HG03135 (cell line): Measurements from ENCODE around the gene UBE2G1.
A peak's percentile ranks its signal among the peaks of the same experiment; 100 is the strongest.
"Not testable (repeated sequence)": the region's sequence is repeated elsewhere in the genome, so short reads cannot be mapped to it uniquely, and the experiment has no call there.

ENCODE experiments used
- ATAC-seq: cut with Tn5 transposase; IDR thresholded peaks from one replicate; pipeline ENCODE4 v1.9.1; 2021; ENCODE audit warnings: mild to moderate bottlenecking, moderate library complexity; ENCODE audit not compliant: unreplicated experiment

UBE2G1 gene

GRCh38 chr17:4366327-4367063, at the start of gene UBE2G1:
Gene UBE2G1 (minus strand): TSS chr17:4366675. CDS start chr17:4366316, 359 bp downstream.
- peak; percentile 63 for ATAC-seq

GRCh38 chr17:4412933-4413831, 46.7 kb upstream of the UBE2G1 start:
- peak; percentile 73 for ATAC-seq

- ATAC-seq = no peak
These were observed 44.7 kb upstream of the UBE2G1 start for GRCh38 chr17:4411201-4411600.

- ATAC-seq = no peak
These were observed 43.2 kb upstream of the UBE2G1 start for GRCh38 chr17:4409659-4410058.

- ATAC-seq = no peak
These were observed 41.4 kb upstream of the UBE2G1 start for GRCh38 chr17:4407851-4408250.

- ATAC-seq = no peak
These were observed 40.7 kb upstream of the UBE2G1 start for GRCh38 chr17:4407216-4407615.

- ATAC-seq = no peak
These were observed 39.9 kb upstream of the UBE2G1 start for GRCh38 chr17:4406386-4406785.

GRCh38 chr17:4405699-4406098, 39.2 kb upstream of the UBE2G1 start:
- ATAC-seq = no peak

- ATAC-seq = no peak
These were observed 38.7 kb upstream of the UBE2G1 start for GRCh38 chr17:4405038-4405669.

GRCh38 chr17:4397840-4398239, 31.4 kb upstream of the UBE2G1 start:
- no peak for ATAC-seq

GRCh38 chr17:4395111-4395478, 28.6 kb upstream of the UBE2G1 start:
- no peak for ATAC-seq

GRCh38 chr17:4394208-4395110, 28.0 kb upstream of the UBE2G1 start:
- ATAC-seq = no peak

- no peak for ATAC-seq
These were observed 27.3 kb upstream of the UBE2G1 start for GRCh38 chr17:4393806-4394205.

GRCh38 chr17:4389079-4389478, 22.6 kb upstream of the UBE2G1 start:
- no peak for ATAC-seq

GRCh38 chr17:4387137-4387536, 20.7 kb upstream of the UBE2G1 start:
- ATAC-seq = no peak

- ATAC-seq = no peak
These were observed 19.9 kb upstream of the UBE2G1 start for GRCh38 chr17:4386406-4386805.

GRCh38 chr17:4381690-4382671, 15.5 kb upstream of the UBE2G1 start:
- no peak for ATAC-seq

- no peak for ATAC-seq
These were observed 12.2 kb upstream of the UBE2G1 start for GRCh38 chr17:4378626-4379025.

GRCh38 chr17:4377247-4377646, 10.8 kb upstream of the UBE2G1 start:
- not testable (repeated sequence) for ATAC-seq
